HCT116 (cell line): ENCODE results near the gene POLR2C. TPM values are rescaled to one million over a fixed set of nuclear protein-coding genes. Genes with fewer than 3 reads are reported as not detected.

ENCODE experiments used
- ATAC-seq: fragments of 200-7000 bp; cut with Tn5 transposase; 2 replicates; pipeline ENCODE4 v1.9.1; 2020; ENCODE audit warnings: mild to moderate bottlenecking, moderate library complexity
- BruUV-seq: library from RNA; stranded (reverse); fragments of 400-500 nt; replicated peaks from 2 replicates; lab custom pipeline; 2021; lab: Mats Ljungman, UMichigan
- CTCF ChIA-PET: fragments of 300-600 bp; sonication (Branson Sonifier 250); formaldehyde crosslinking; loops from one replicate; lab custom pipeline; 2021; ENCODE audit warnings: antibody characterized with exemption; lab: Charles Lee
- POLR2A ChIA-PET: fragments of 300-600, 350-600 bp; sonication (Branson Sonifier 250); formaldehyde crosslinking; loops from one replicate; lab custom pipeline; 2021; ENCODE audit warnings: antibody characterized with exemption; lab: Charles Lee
- RAD21 ChIA-PET, 2 experiments: fragments of 300-600 bp; sonication (Branson Sonifier 250); formaldehyde crosslinking; loops; one replicate each; lab custom pipeline; 2023; ENCODE audit warnings: low total read pairs in 2 of 2; ENCODE audit not compliant: uncharacterized antibody in 2 of 2, unreplicated experiment in 2 of 2, low non-redundant PET in 1 of 2; lab: Charles Lee
- DNase-seq: peaks from one replicate; pipeline ENCODE4 v3.0.0-alpha.2; 2010; ENCODE audit warnings: low read depth, low spot score
- H2AFZ ChIP-seq: fragments of 200-600 bp; shearing (Covaris generic), sonication (generic); 2 replicates; pipeline ENCODE4 v1.6.1; 2017; ENCODE audit warnings: low read depth, mixed run types, mixed read lengths, antibody characterized with exemption, low read length; ENCODE audit not compliant: poor library complexity, severe bottlenecking
- H3K27ac ChIP-seq: 2 replicates; pipeline ENCODE4 v1.5.1; 2012; ENCODE audit warnings: low read depth, low read length
- H3K27me3 ChIP-seq: fragments of 200-600 bp; sonication (generic); 2 replicates; pipeline ENCODE4 v1.6.1; 2016; ENCODE audit warnings: mixed run types, low read length, mixed read lengths; ENCODE audit not compliant: insufficient read depth
- H3K36me3 ChIP-seq, 2 experiments: fragments of 200-500 bp in 1 of 2; fragments of 200-600 bp in 1 of 2; sonication (Bioruptor generic) in 1 of 2; sonication (generic) in 1 of 2; 2 replicates each; pipeline versions ENCODE4 v1.5.1 to v1.6.1; 2014 to 2016; ENCODE audit warnings: low read length in 2 of 2, inconsistent platforms in 1 of 2, mixed read lengths in 1 of 2, mixed run types in 1 of 2; ENCODE audit not compliant: insufficient read depth in 2 of 2, control insufficient read depth in 1 of 2
- H3K4me1 ChIP-seq, 2 experiments: fragments of 200-600 bp in 1 of 2; sonication (generic) in 1 of 2; 2 replicates each; pipeline versions ENCODE4 v1.5.1 to v1.6.1; 2012 to 2017; ENCODE audit warnings: low read length in 2 of 2, inconsistent platforms in 1 of 2, mild to moderate bottlenecking in 1 of 2, mixed read lengths in 1 of 2, mixed run types in 1 of 2, moderate library complexity in 1 of 2; ENCODE audit not compliant: insufficient read depth in 2 of 2, control insufficient read depth in 1 of 2
- H3K4me2 ChIP-seq: fragments of 200-600 bp; sonication (generic); 2 replicates; pipeline ENCODE4 v1.6.1; 2017; ENCODE audit warnings: mixed run types, low read length, mixed read lengths
- H3K4me3 ChIP-seq, 2 experiments: fragments of 200-600 bp in 1 of 2; sonication (generic) in 1 of 2; replicated peaks in 1 of 2; 2 replicates each; pipeline ENCODE4 v1.5.1; 2011 to 2016; ENCODE audit warnings: low read length in 2 of 2, control low read depth in 1 of 2, low read depth in 1 of 2, mild to moderate bottlenecking in 1 of 2, mixed read lengths in 1 of 2, mixed run types in 1 of 2
- H3K79me2 ChIP-seq: fragments of 200-600 bp; sonication (generic); 2 replicates; pipeline ENCODE4 v1.6.1; 2017; ENCODE audit warnings: mild to moderate bottlenecking, mixed run types, low read length, moderate library complexity, mixed read lengths; ENCODE audit not compliant: insufficient read depth
- H3K9ac ChIP-seq: fragments of 200-600 bp; sonication (generic); 2 replicates; pipeline ENCODE4 v1.6.1; 2016; ENCODE audit warnings: low read length, mixed read lengths
- H3K9me2 ChIP-seq: fragments of 200-600 bp; sonication (generic), shearing (Covaris generic); 2 replicates; pipeline ENCODE4 v1.6.1; 2017; ENCODE audit warnings: mixed run types, mild to moderate bottlenecking, moderate library complexity; ENCODE audit not compliant: insufficient read depth
- H3K9me3 ChIP-seq, 2 experiments: fragments of 200-500 bp in 1 of 2; fragments of 200-600 bp in 1 of 2; sonication (Bioruptor generic) in 1 of 2; sonication (generic) in 1 of 2; 2 replicates each; pipeline ENCODE4 v1.6.1; 2014 to 2017; ENCODE audit warnings: low read length in 2 of 2, mixed read lengths in 2 of 2, inconsistent platforms in 1 of 2, low read depth in 1 of 2, mild to moderate bottlenecking in 1 of 2, mixed run types in 1 of 2, moderate library complexity in 1 of 2; ENCODE audit not compliant: control insufficient read depth in 1 of 2, insufficient read depth in 1 of 2
- H4K20me1 ChIP-seq: fragments of 200-600 bp; sonication (generic), shearing (Covaris generic); 2 replicates; pipeline ENCODE4 v1.6.1; 2017; ENCODE audit warnings: mixed run types, mild to moderate bottlenecking, moderate library complexity; ENCODE audit not compliant: insufficient read depth
- CTCF ChIP-seq, 3 experiments: fragments of 200-600 bp in 1 of 3; sonication (generic) in 1 of 3; IDR thresholded peaks in 2 of 3; conservative IDR thresholded peaks in 1 of 3; 2 replicates each; pipeline ENCODE4 v1.5.1; 2012 to 2017; ENCODE audit warnings: low read depth in 2 of 3, low read length in 2 of 3, antibody characterized with exemption in 1 of 3, borderline replicate concordance in 1 of 3, control low read depth in 1 of 3, mild to moderate bottlenecking in 1 of 3, mixed read lengths in 1 of 3, mixed run types in 1 of 3, moderate library complexity in 1 of 3; ENCODE audit not compliant: insufficient read depth in 1 of 3
- POLR2AphosphoS5 ChIP-seq: IDR thresholded peaks from 2 replicates; pipeline ENCODE4 v1.6.1; 2011; ENCODE audit warnings: mild to moderate bottlenecking, low read depth, low read length, moderate library complexity
- SP1 ChIP-seq: IDR thresholded peaks from 2 replicates; pipeline ENCODE4 v1.6.1; 2012; ENCODE audit warnings: low read depth
- TCF7L2 ChIP-seq: IDR thresholded peaks from 2 replicates; pipeline ENCODE4 v1.7.0; 2011; ENCODE audit warnings: borderline replicate concordance, inconsistent platforms; ENCODE audit not compliant: insufficient read depth, insufficient read length; ENCODE audit errors: extremely low read depth
- YY1 ChIP-seq: IDR thresholded peaks from 2 replicates; pipeline ENCODE4 v1.6.1; 2011; ENCODE audit warnings: low read length, low read depth, moderate library complexity, mild to moderate bottlenecking; ENCODE audit not compliant: insufficient replicate concordance; ENCODE audit errors: extremely low read depth
- intact Hi-C: fragments of 100-400 bp; cut with micrococcal nuclease; formaldehyde crosslinking; loops from 2 replicates; pipeline ENCODE4 v1.10.0; 2022
- total RNA-seq: library from RNA; stranded (reverse); gene quantifications from one replicate; pipeline ENCODE4 v1.2.1, GENCODE V29; 2021; ENCODE audit not compliant: unreplicated experiment

POLR2C gene
- total RNA-seq, 1 experiment from 2014 or later, result 74.4 TPM

GRCh38 chr16:57474671-57475661 is 12.5 kb downstream of the POLR2C start:
- Histone ChIP-seq H3K79me2 (no peaks in the 10 kb centered on the region), H4K20me1 (no peaks in the 10 kb centered on the region), H3K36me3 (peaks cover 12 to 26% of the 10 kb centered on the region in 2 experiments; a peak in 3 of 4 replicates), H3K27me3 (no peaks in the 10 kb centered on the region), H2AFZ (no peak overlapping the region), H3K27ac (peak overlapping the region; percentile 42; the same call in 1 of the 2 replicates), H3K9me3 (no peaks in the 10 kb centered on the region), H3K9me2 (no peaks in the 10 kb centered on the region), H3K4me2 (peak overlapping the region; percentile 48), H3K4me1 (peaks cover 13 to 23% of the 10 kb centered on the region in 2 experiments; a peak in 3 of 4 replicates), H3K4me3 (no peak overlapping the region), H3K9ac (no peak overlapping the region)
- BruUV-seq, result no TSS peak
- no peak for TF ChIP-seq POLR2AphosphoS5
- no peak for TF ChIP-seq YY1
- no peak for TF ChIP-seq TCF7L2
- no peak for TF ChIP-seq SP1
- intact Hi-C loops, result no loop called here
- DNase-seq (no peak), ATAC-seq (no peak)
- ChIA-PET RAD21 (interaction anchor here in 1 of 2 experiments (0.7 kb wide), 1 partner anchor 45 kb away, joined by 3 read pairs; no protein-coding TSS in a partner anchor), POLR2A (interaction anchor here (0.7 kb wide), 1 partner anchor 12 kb away, joined by 4 read pairs; no protein-coding TSS in a partner anchor), CTCF (interaction anchor here (0.9 kb wide), 1 partner anchor 13 kb away, joined by 4 read pairs; no protein-coding TSS in a partner anchor)

- Histone ChIP-seq H3K79me2 (no peaks in the 10 kb centered on the region), H3K9me3 (no peaks in the 10 kb centered on the region), H4K20me1 (no peaks in the 10 kb centered on the region), H3K4me2 (peak overlapping the region; percentile 48), H3K27ac (peak overlapping the region; percentile 42), H3K4me1 (peaks cover 19 to 31% of the 10 kb centered on the region in 2 experiments; a peak in 3 of 4 replicates), H3K27me3 (no peaks in the 10 kb centered on the region), H3K9me2 (no peaks in the 10 kb centered on the region), H3K36me3 (peaks cover 6 to 19% of the 10 kb centered on the region in 2 experiments; a peak in 3 of 4 replicates), H2AFZ (no peak overlapping the region), H3K9ac (no peak overlapping the region; the same call in 1 of the 2 replicates), H3K4me3 (no peak overlapping the region)
- intact Hi-C loops, result loop anchor here (1.0 kb wide), 1 partner anchor 43 kb away; no protein-coding TSS in a partner anchor
- ATAC-seq (peak; percentile 94), DNase-seq (peak; percentile 24)
- no TSS peak for BruUV-seq
- POLR2A ChIA-PET, result no interaction called here
- TF ChIP-seq POLR2AphosphoS5, result no peak
- TF ChIP-seq CTCF (IDR thresholded peaks at IDR 0.05 in 2 of 3, conservative IDR thresholded peaks at IDR 0.05 in 1 of 3; ENCODE audit: borderline replicate concordance in 1 of 3, insufficient read depth in 1 of 3, low read depth in 2 of 3, low read length in 2 of 3), result peak; percentile 70 to 83 (median 82); a peak in 4 of 6 replicates
- RAD21 ChIA-PET, result interaction anchor here in 1 of 2 experiments (0.7 kb wide), 1 partner anchor 44 kb away, joined by 3 read pairs; no protein-coding TSS in a partner anchor
- CTCF ChIA-PET, result interaction anchor here (1.6 kb wide), 1 partner anchor 14 kb away, joined by 10 read pairs; the partner anchor contains the start of gene POLR2C
Measured at GRCh38 chr16:57475711-57476339, 13.3 kb downstream of the POLR2C start.
